CD4-positive, CD25-positive, alpha-beta regulatory T cell (primary cell): Measurements from ENCODE around the gene UHRF2. TPM values are rescaled to one million over a fixed set of nuclear protein-coding genes. Genes with fewer than 3 reads are reported as not detected.
A peak's percentile ranks its signal among the peaks of the same experiment; 100 is the strongest.

Source experiments
- ATAC-seq, 2 donors: fragments of 150-1000 bp; cut with Tn5 transposase; one replicate each; pipeline ENCODE4 v1.10.0; 2021; ENCODE audit warnings: low read depth in 2 of 2, moderate number of reproducible peaks in 2 of 2, moderate library complexity in 1 of 2
- DNase-seq, 3 donors: peaks; one replicate each; pipeline versions ENCODE4 v3.0.0 to v3.0.0-alpha.2; 2012 to 2022; ENCODE audit warnings: mixed read lengths in 1 of 3
- H3K27ac ChIP-seq: one replicate; pipeline ENCODE4 v1.7.0; 2013; ENCODE audit warnings: mild to moderate bottlenecking, low read length; ENCODE audit not compliant: insufficient read depth, poor library complexity, severe bottlenecking
- H3K27me3 ChIP-seq: one replicate; pipeline ENCODE4 v1.7.0; 2013; ENCODE audit warnings: low read length; ENCODE audit not compliant: control insufficient read depth, insufficient read depth
- H3K36me3 ChIP-seq: one replicate; pipeline ENCODE4 v1.7.0; 2013; ENCODE audit warnings: mild to moderate bottlenecking, low read length, moderate library complexity; ENCODE audit not compliant: control insufficient read depth, insufficient read depth
- H3K4me1 ChIP-seq: 2 replicates; pipeline ENCODE4 v1.7.0; 2013; ENCODE audit warnings: mild to moderate bottlenecking, low read length; ENCODE audit not compliant: insufficient read depth, control insufficient read depth, poor library complexity, severe bottlenecking
- H3K4me3 ChIP-seq: one replicate; pipeline ENCODE4 v1.7.0; 2013; ENCODE audit warnings: low read depth, mild to moderate bottlenecking, low read length, moderate library complexity
- H3K9me3 ChIP-seq, 2 experiments: 1 replicate in 1 of 2; 2 replicates in 1 of 2; pipeline ENCODE4 v1.7.0; 2013; ENCODE audit warnings: low read length in 2 of 2, mild to moderate bottlenecking in 1 of 2, moderate library complexity in 1 of 2; ENCODE audit not compliant: control insufficient read depth in 2 of 2
- H3K27ac Mint-ChIP-seq, 3 donors: one replicate each; pipeline ENCODE4 v1.8.0; 2020 to 2022; ENCODE audit warnings: mild to moderate bottlenecking in 3 of 3, mixed read lengths in 3 of 3, moderate library complexity in 2 of 3
- H3K27me3 Mint-ChIP-seq: one replicate; pipeline ENCODE4 v1.8.0; 2022; ENCODE audit warnings: mild to moderate bottlenecking, mixed read lengths
- H3K36me3 Mint-ChIP-seq: one replicate; pipeline ENCODE4 v1.8.0; 2020; ENCODE audit warnings: mixed read lengths
- H3K4me1 Mint-ChIP-seq, 4 donors: one replicate each; pipeline ENCODE4 v1.8.0; 2020 to 2022; ENCODE audit warnings: mixed read lengths in 4 of 4, mild to moderate bottlenecking in 1 of 4
- H3K4me3 Mint-ChIP-seq, 4 donors: one replicate each; pipeline ENCODE4 v1.8.0; 2020 to 2022; ENCODE audit warnings: mild to moderate bottlenecking in 4 of 4, mixed read lengths in 4 of 4, moderate library complexity in 3 of 4
- H3K9me3 Mint-ChIP-seq, 7 donors: one replicate each; pipeline ENCODE4 v1.8.0; 2020 to 2022; ENCODE audit warnings: mixed read lengths in 7 of 7, mild to moderate bottlenecking in 3 of 7, moderate library complexity in 2 of 7
- polyA plus RNA-seq, 4 donors: library from polyadenylated mRNA; unstranded; fragments of 300-500 nt; fragmentation: Illumina TruSeq; gene quantifications; one replicate each; pipeline ENCODE4 v1.2.3, GENCODE V29; 2021
- total RNA-seq: library from RNA; stranded (reverse); gene quantifications from one replicate; pipeline ENCODE4 v1.2.3, GENCODE V29; 2022

UHRF2 gene
- total and polyA plus RNA-seq, 5 donors from 2014 or later, result 19.9 to 222 (median 21.0) TPM

GRCh38 chr9:6460189-6460768 lies 47.3 kb downstream of the UHRF2 start:
- Mint-ChIP-seq H3K36me3 (peaks cover 45% of the 10 kb centered on the region), H3K27me3 (no peaks in the 10 kb centered on the region), H3K27ac (no peak overlapping the region), H3K9me3 (peaks cover 0 to 11% (median 3%) of the 10 kb centered on the region in 7 donors), H3K4me3 (no peak overlapping the region), H3K4me1 (peaks cover 40 to 62% (median 48%) of the 10 kb centered on the region in 4 donors)
- peaks cover 3% of the 10 kb centered on the region for H3K4me1 ChIP-seq
- H3K36me3 ChIP-seq, result peaks cover 29% of the 10 kb centered on the region
- DNase-seq (no peak), ATAC-seq (no peak)
- no peaks in the 10 kb centered on the region for H3K27me3 ChIP-seq
- no peak overlapping the region for H3K4me3 ChIP-seq
- no peak overlapping the region for H3K27ac ChIP-seq
- no peaks in the 10 kb centered on the region for H3K9me3 ChIP-seq

GRCh38 chr9:6461619-6462018 lies 48.6 kb downstream of the UHRF2 start:
- Histone ChIP-seq H3K27ac (no peak overlapping the region), H3K36me3 (peaks cover 32% of the 10 kb centered on the region), H3K4me3 (no peak overlapping the region), H3K9me3 (no peaks in the 10 kb centered on the region), H3K4me1 (peaks cover 3% of the 10 kb centered on the region), H3K27me3 (no peaks in the 10 kb centered on the region)
- Mint-ChIP-seq H3K27ac (peak overlapping the region in 1 of 3 donors; percentile 83), H3K4me3 (no peak overlapping the region), H3K9me3 (peaks cover 0 to 11% (median 3%) of the 10 kb centered on the region in 7 donors), H3K36me3 (peaks cover 48% of the 10 kb centered on the region), H3K27me3 (no peaks in the 10 kb centered on the region), H3K4me1 (peaks cover 36 to 54% (median 42%) of the 10 kb centered on the region in 4 donors)
- DNase-seq (no peak), ATAC-seq (no peak)

- H3K9me3 ChIP-seq, result no peaks in the 10 kb centered on the region
- ATAC-seq (no peak), DNase-seq (no peak)
- H3K36me3 Mint-ChIP-seq, result peaks cover 28% of the 10 kb centered on the region
- peak overlapping the region in 2 of 3 donors; percentile 47 to 52 for H3K27ac Mint-ChIP-seq
- no peak overlapping the region for H3K4me3 ChIP-seq
- no peak overlapping the region for H3K4me3 Mint-ChIP-seq
- H3K9me3 Mint-ChIP-seq, result peaks cover 0 to 1% (median 0%) of the 10 kb centered on the region in 7 donors
- H3K27me3 ChIP-seq, result no peaks in the 10 kb centered on the region
- peaks cover 3% of the 10 kb centered on the region for H3K4me1 ChIP-seq
- no peak overlapping the region for H3K27ac ChIP-seq
- no peaks in the 10 kb centered on the region for H3K27me3 Mint-ChIP-seq
- peaks cover 30 to 43% (median 37%) of the 10 kb centered on the region in 4 donors for H3K4me1 Mint-ChIP-seq
- peaks cover 33% of the 10 kb centered on the region for H3K36me3 ChIP-seq
These were observed 54.1 kb downstream of the UHRF2 start for GRCh38 chr9:6467006-6467625.

- no peak overlapping the region for H3K4me3 ChIP-seq
- H3K27ac ChIP-seq, result no peak overlapping the region
- no peak for DNase-seq
- no peaks in the 10 kb centered on the region for H3K4me1 ChIP-seq
- peak overlapping the region in 1 of 3 donors; percentile 23 for H3K27ac Mint-ChIP-seq
- peaks cover 21% of the 10 kb centered on the region for H3K36me3 Mint-ChIP-seq
- H3K27me3 ChIP-seq, result no peaks in the 10 kb centered on the region
- peaks cover 29% of the 10 kb centered on the region for H3K36me3 ChIP-seq
- no peak for ATAC-seq
- no peaks in the 10 kb centered on the region for H3K9me3 ChIP-seq
- H3K4me3 Mint-ChIP-seq, result no peak overlapping the region
- peaks cover 29 to 45% (median 35%) of the 10 kb centered on the region in 4 donors for H3K4me1 Mint-ChIP-seq
- no peaks in the 10 kb centered on the region for H3K27me3 Mint-ChIP-seq
- H3K9me3 Mint-ChIP-seq, result no peaks in the 10 kb centered on the region
These were observed 58.3 kb downstream of the UHRF2 start for GRCh38 chr9:6471231-6471850.

GRCh38 chr9:6473151-6473550 lies 60.2 kb downstream of the UHRF2 start:
- Mint-ChIP-seq H3K9me3 (no peaks in the 10 kb centered on the region), H3K27ac (peak overlapping the region in 1 of 3 donors; percentile 5), H3K4me3 (no peak overlapping the region), H3K27me3 (no peaks in the 10 kb centered on the region), H3K36me3 (peaks cover 13% of the 10 kb centered on the region), H3K4me1 (peaks cover 21 to 33% (median 23%) of the 10 kb centered on the region in 4 donors)
- Histone ChIP-seq H3K36me3 (peaks cover 32% of the 10 kb centered on the region), H3K27me3 (no peaks in the 10 kb centered on the region), H3K27ac (no peak overlapping the region), H3K9me3 (no peaks in the 10 kb centered on the region), H3K4me3 (no peak overlapping the region), H3K4me1 (no peaks in the 10 kb centered on the region)
- ATAC-seq, result no peak
- DNase-seq, result no peak

- Histone ChIP-seq H3K36me3 (peaks cover 82% of the 10 kb centered on the region), H3K4me1 (no peaks in the 10 kb centered on the region), H3K27me3 (no peaks in the 10 kb centered on the region), H3K4me3 (no peak overlapping the region), H3K9me3 (no peaks in the 10 kb centered on the region), H3K27ac (no peak overlapping the region)
- no peaks in the 10 kb centered on the region for H3K27me3 Mint-ChIP-seq
- no peak overlapping the region for H3K4me3 Mint-ChIP-seq
- H3K36me3 Mint-ChIP-seq, result peaks cover 15% of the 10 kb centered on the region
- H3K9me3 Mint-ChIP-seq, result no peaks in the 10 kb centered on the region
- ATAC-seq (no peak), DNase-seq (no peak)
- no peak overlapping the region for H3K27ac Mint-ChIP-seq
- H3K4me1 Mint-ChIP-seq, result peaks cover 0 to 10% (median 4%) of the 10 kb centered on the region in 4 donors
These were observed 67.0 kb downstream of the UHRF2 start for GRCh38 chr9:6479959-6480358.

GRCh38 chr9:6484210-6484609 lies 71.2 kb downstream of the UHRF2 start:
- no peaks in the 10 kb centered on the region for H3K4me1 ChIP-seq
- Mint-ChIP-seq H3K4me3 (no peak overlapping the region), H3K27me3 (no peaks in the 10 kb centered on the region), H3K27ac (no peak overlapping the region), H3K9me3 (no peaks in the 10 kb centered on the region), H3K36me3 (peaks cover 24% of the 10 kb centered on the region), H3K4me1 (peaks cover 0 to 8% (median 5%) of the 10 kb centered on the region in 4 donors)
- peaks cover 91% of the 10 kb centered on the region for H3K36me3 ChIP-seq
- DNase-seq (no peak), ATAC-seq (no peak)
- no peak overlapping the region for H3K27ac ChIP-seq
- H3K4me3 ChIP-seq, result no peak overlapping the region
- no peaks in the 10 kb centered on the region for H3K9me3 ChIP-seq
- H3K27me3 ChIP-seq, result no peaks in the 10 kb centered on the region
